ENCODE data around the gene DNM2.

- no peak for TF ChIP-seq BRCA1 (IDR thresholded peaks at IDR 0.05)
- no peak for TF ChIP-seq BRCA1 (CRISPR knock-in tag; IDR thresholded peaks at IDR 0.05)
- TF ChIP-seq NR1H2 (CRISPR knock-in tag; IDR thresholded peaks at IDR 0.05) = no peak
- TF ChIP-seq ZNF707 (CRISPR knock-in tag; conservative IDR thresholded peaks at IDR 0.05) = no peak
- TF ChIP-seq SP2 (IDR thresholded peaks at IDR 0.05; ENCODE audit: extremely low read depth, low read depth, low read length, poor library complexity, severe bottlenecking) = no peak
Observed at GRCh38 chr19:10670876-10671804, 46.7 kb upstream of the DNM2 start.
